Stimulated activated CD4-positive, alpha-beta T cell treated with anti-CD3 and anti-CD28 coated beads, Interleukin-15, amount 100 ng/mL, for 1 hour (primary cell): ENCODE data around the gene TTC28.
"Not testable (repeated sequence)": the region's sequence is repeated elsewhere in the genome, so short reads cannot be mapped to it uniquely, and the experiment has no call there.

Experiments
- DNase-seq, 2 donors: peaks; one replicate each; pipeline ENCODE4 v3.0.0-alpha.2; 2020; ENCODE audit warnings: low read depth in 1 of 2, low spot score in 1 of 2

TTC28 gene

GRCh38 chr22:28112548-28113043, 567.0 kb downstream of the TTC28 start:
- no peak for DNase-seq

GRCh38 chr22:28112190-28112544, 567.5 kb downstream of the TTC28 start:
- no peak for DNase-seq

GRCh38 chr22:28111501-28112189, 568.0 kb downstream of the TTC28 start:
- no peak for DNase-seq

- DNase-seq: no peak
Observed at GRCh38 chr22:28108851-28109250, 570.8 kb downstream of the TTC28 start.

GRCh38 chr22:28106617-28107016, 573.0 kb downstream of the TTC28 start:
- no peak for DNase-seq

DNA sequence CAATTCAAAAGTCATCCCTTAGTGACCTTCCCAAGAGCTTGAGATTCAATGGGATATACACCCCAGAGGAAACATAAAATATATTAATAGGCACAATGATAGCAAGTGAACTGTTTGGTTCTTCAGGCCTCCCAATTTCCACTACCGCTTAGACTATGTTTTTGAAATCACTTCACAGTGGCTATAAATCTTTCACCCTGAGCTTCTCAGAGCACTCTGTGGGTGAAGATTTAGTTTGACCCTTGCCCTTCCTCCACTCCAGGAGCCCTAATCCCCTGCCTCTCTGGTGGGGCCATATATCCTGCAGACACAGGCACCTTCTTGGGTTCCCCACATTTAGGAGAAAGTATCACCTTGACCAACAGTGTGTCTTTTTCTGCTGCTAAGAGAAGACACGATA, 573.7 kb downstream of the TTC28 start:
- no peak for DNase-seq

DNA sequence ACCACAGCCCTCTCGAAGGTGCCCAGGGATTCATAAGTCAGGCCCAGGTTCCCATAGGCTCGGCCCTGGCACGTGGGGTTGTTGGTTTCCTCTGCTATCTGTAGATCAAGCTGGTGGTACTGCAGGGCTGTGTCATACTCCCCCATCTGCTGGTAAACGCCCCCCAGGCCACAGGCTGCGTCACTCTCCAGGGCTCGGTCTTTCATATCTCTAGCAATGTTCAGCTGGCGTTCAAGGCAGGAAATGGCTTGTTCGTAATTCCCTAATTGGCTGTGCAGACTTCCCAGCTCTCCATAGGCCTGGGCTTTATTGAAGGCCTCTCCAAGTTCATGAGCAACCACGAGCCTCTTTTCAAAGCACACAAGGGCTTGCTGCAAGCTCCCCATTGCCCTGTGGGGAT, 574.2 kb downstream of the TTC28 start:
- no peak for DNase-seq

DNA sequence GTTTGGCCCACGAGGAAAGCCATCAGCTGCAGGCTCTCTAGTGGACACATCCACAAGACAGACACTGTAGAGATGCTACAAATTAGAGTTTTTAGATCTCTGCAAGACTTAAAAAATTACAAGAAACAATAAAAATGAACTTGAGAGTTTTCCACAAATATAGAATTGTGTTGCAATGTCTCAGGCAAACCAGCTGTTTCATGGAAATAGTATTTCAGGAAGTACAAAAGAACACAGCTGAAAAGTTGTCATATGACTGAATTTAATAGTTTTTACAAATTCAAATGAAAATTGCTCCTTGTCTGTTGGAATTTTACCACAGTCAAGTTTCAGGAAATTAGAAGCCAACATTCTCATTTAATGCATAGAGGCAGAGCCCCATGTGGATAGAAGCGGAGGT, 576.0 kb downstream of the TTC28 start:
- DNase-seq: no peak

DNA sequence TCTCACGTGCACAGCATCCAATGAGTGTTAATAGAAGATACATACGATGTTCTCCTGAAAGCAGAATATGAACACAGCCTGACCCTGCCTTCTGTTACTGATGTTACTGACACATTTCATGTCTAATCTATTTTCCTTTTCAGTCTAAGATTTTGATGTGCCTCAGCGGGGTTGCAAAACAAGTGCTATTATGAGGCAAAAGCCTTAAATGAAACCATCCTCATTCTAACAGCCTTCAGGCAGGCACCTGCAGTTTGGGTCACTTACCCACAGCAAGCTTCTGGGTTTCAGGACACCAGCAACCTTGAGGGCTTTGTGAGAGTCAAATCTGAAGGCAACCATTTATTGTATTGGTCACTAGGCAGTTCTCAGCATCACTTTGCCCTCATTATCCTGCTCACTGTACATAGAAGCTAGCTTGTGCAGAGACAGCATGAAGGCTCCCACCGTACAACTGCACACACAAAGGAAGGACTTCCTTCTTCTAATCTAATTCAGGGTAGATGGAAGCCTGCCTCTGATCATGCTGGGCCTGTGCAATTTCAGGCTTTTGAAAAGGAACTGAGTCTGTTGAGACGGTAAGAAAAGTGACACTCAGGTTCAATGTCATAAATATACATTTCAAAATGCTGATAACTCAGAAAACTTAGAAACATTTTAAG, 577.4 kb downstream of the TTC28 start:
- no peak for DNase-seq

DNA sequence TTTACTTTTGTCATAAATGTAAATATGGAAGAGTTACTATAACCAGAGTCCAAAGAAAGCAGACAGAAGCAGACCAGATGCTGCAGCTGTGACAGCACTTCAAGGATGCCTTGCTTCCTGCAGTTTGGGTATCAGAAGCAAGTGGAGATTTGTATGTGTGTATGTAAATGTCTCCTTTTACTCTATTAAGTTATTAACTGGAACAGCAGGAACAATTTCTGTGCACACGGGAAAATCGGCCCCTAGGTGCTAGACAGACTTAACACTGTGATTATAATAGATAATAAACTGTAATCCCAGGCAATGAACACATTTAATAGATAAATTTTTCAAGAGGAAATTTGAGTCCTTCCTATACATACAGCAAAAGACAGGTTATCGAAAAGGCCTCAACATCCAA, 582.0 kb downstream of the TTC28 start:
- no peak for DNase-seq

DNA sequence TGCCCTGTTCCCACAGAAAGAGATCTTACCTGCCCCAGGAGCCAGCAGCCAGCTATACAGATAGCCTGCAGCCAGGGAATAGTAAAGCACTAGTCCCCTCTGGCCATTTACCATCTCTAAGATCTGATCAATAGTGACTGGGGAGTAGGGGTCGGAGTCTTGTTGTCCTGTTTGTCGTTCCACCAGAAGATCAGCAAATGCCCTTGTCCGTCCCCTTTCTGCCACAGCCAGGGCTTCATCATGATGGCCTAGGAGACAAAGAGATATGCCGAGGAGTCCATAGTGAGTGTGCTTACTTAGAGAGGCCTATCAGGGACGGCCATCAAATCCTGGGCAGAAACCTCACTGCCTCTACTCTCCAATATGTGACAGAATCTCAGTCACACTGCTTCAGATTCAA, 583.5 kb downstream of the TTC28 start:
- DNase-seq: no peak

GRCh38 chr22:28095316-28096095, 584.1 kb downstream of the TTC28 start:
- DNase-seq: no peak

DNA sequence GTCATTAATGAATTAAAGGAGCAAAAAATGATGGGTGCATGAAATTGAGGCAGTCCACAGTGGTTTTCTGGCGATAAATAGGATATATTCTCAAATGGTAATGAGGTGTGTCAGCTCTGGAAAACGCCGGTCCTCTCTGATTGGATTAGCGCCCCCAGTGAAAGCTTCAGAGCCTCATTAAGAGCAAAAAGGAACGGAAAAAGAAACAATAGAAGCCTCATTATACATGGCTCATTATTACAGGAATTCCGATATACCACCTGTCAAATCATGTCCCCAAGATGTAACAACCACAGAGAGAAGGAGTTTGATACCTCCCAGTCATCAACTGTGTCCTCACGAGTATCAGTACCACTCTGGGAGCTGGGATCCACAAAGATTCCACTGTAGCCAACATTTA, 584.9 kb downstream of the TTC28 start:
- DNase-seq: no peak

GRCh38 chr22:28093711-28094110, 585.9 kb downstream of the TTC28 start:
- DNase-seq: no peak

GRCh38 chr22:28091486-28091885, 588.2 kb downstream of the TTC28 start:
- DNase-seq: no peak

DNA sequence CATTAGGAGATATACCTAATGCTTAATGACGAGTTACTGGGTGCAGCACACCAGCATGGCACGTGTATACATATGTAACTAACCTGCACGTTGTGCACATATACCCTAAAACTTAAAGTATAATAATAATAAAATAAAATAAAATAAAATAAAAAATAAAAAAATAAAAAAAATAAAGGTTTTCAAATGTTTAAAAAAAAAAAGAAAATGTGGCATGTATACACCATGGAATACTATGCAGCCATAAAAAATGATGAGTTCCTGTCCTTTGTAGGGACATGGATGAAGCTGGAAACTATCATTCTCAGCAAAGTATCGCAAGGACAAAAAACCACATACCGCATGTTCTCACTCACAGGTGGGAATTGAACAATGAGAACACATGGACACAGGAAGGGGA, 590.1 kb downstream of the TTC28 start:
- DNase-seq: not testable (repeated sequence)

- no peak for DNase-seq
Observed at GRCh38 chr22:28077166-28077565, 602.5 kb downstream of the TTC28 start.

DNA sequence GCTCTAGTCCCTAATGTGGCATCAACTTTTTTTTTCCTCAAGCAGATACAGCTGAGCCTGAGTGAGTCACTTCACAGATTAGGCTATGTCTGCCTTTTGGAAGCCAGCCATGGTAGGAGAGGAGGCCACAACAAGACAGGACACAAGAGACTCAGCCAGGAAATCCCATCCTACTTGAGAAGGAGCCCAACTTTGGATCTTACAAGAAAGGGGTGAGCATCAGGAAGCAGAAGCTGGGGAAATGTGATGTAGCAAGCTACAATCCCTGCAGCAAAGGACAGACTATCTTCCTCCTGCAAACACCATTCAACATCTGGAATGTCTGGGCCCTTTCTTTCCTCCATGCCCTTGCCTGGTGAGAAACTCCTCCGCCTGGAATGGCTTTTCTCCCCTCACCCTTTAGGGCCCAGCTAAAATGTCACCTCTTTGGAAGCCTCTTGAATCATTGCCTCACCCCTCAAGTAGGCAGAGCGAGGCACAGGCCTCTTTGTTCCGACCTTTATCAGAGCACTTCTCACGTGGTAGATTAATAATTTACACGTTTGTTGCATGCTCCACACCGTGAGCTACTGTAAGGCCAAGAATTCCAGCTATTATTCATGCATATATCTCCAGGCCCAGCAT, 604.2 kb downstream of the TTC28 start:
- no peak for DNase-seq

GRCh38 chr22:28074526-28074925, 605.1 kb downstream of the TTC28 start:
- DNase-seq: no peak

DNA sequence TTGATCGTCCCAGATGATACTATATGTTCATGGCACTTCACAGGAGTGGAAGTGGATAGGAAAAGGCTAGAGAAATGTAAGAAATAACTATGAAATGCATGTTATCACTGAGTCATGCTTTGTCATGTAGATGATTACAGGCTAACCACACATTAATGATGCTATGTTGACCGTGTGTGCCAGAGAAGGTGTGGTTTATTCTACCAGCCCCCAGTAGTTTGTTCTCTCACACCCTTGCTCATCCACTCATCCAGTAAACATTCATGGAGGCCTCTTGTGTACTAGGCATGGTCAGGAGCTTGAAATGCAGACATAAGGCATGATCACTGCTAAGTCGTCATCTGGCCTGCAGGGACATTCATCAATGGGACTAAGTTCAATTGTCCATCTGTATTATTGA, 607.6 kb downstream of the TTC28 start:
- no peak for DNase-seq

- no peak for DNase-seq
Observed at GRCh38 chr22:28068826-28069225, 610.8 kb downstream of the TTC28 start.

DNA sequence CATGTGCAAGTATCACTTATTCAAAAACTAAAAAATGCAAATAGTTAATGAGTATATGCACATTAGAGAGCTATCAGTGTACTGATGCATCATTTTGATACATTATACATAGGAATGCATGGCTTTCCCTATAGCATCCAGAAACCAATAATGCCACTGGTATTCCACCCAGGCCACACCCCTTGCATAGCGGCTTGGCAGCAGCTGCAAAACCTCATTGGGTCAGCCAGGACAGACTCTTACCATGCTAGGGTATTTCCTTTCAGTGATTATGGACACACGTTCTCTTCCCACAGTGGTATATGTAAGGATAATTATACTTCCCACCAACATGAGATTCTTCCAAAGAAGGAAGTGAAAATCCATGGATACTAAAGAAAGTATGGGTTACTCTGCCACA, 614.7 kb downstream of the TTC28 start:
- DNase-seq: no peak
